HCT116 (cell line): Measurements from ENCODE around the gene VSNL1. TPM values are rescaled to one million over a fixed set of nuclear protein-coding genes. Genes with fewer than 3 reads are reported as not detected.

ENCODE experiments used
- ATAC-seq: fragments of 200-7000 bp; cut with Tn5 transposase; 2 replicates; pipeline ENCODE4 v1.9.1; 2020; ENCODE audit warnings: mild to moderate bottlenecking, moderate library complexity
- BruUV-seq: library from RNA; stranded (reverse); fragments of 400-500 nt; replicated peaks from 2 replicates; lab custom pipeline; 2021; lab: Mats Ljungman, UMichigan
- CTCF ChIA-PET: fragments of 300-600 bp; sonication (Branson Sonifier 250); formaldehyde crosslinking; loops from one replicate; lab custom pipeline; 2021; ENCODE audit warnings: antibody characterized with exemption; lab: Charles Lee
- POLR2A ChIA-PET: fragments of 300-600, 350-600 bp; sonication (Branson Sonifier 250); formaldehyde crosslinking; loops from one replicate; lab custom pipeline; 2021; ENCODE audit warnings: antibody characterized with exemption; lab: Charles Lee
- RAD21 ChIA-PET, 2 experiments: fragments of 300-600 bp; sonication (Branson Sonifier 250); formaldehyde crosslinking; loops; one replicate each; lab custom pipeline; 2023; ENCODE audit warnings: low total read pairs in 2 of 2; ENCODE audit not compliant: uncharacterized antibody in 2 of 2, unreplicated experiment in 2 of 2, low non-redundant PET in 1 of 2; lab: Charles Lee
- DNase-seq: peaks from one replicate; pipeline ENCODE4 v3.0.0-alpha.2; 2010; ENCODE audit warnings: low read depth, low spot score
- H2AFZ ChIP-seq: fragments of 200-600 bp; shearing (Covaris generic), sonication (generic); 2 replicates; pipeline ENCODE4 v1.6.1; 2017; ENCODE audit warnings: low read depth, mixed run types, mixed read lengths, antibody characterized with exemption, low read length; ENCODE audit not compliant: poor library complexity, severe bottlenecking
- H3K27ac ChIP-seq: 2 replicates; pipeline ENCODE4 v1.5.1; 2012; ENCODE audit warnings: low read depth, low read length
- H3K27me3 ChIP-seq: fragments of 200-600 bp; sonication (generic); 2 replicates; pipeline ENCODE4 v1.6.1; 2016; ENCODE audit warnings: mixed run types, low read length, mixed read lengths; ENCODE audit not compliant: insufficient read depth
- H3K36me3 ChIP-seq, 2 experiments: fragments of 200-500 bp in 1 of 2; fragments of 200-600 bp in 1 of 2; sonication (Bioruptor generic) in 1 of 2; sonication (generic) in 1 of 2; 2 replicates each; pipeline versions ENCODE4 v1.5.1 to v1.6.1; 2014 to 2016; ENCODE audit warnings: low read length in 2 of 2, inconsistent platforms in 1 of 2, mixed read lengths in 1 of 2, mixed run types in 1 of 2; ENCODE audit not compliant: insufficient read depth in 2 of 2, control insufficient read depth in 1 of 2
- H3K4me1 ChIP-seq, 2 experiments: fragments of 200-600 bp in 1 of 2; sonication (generic) in 1 of 2; 2 replicates each; pipeline versions ENCODE4 v1.5.1 to v1.6.1; 2012 to 2017; ENCODE audit warnings: low read length in 2 of 2, inconsistent platforms in 1 of 2, mild to moderate bottlenecking in 1 of 2, mixed read lengths in 1 of 2, mixed run types in 1 of 2, moderate library complexity in 1 of 2; ENCODE audit not compliant: insufficient read depth in 2 of 2, control insufficient read depth in 1 of 2
- H3K4me2 ChIP-seq: fragments of 200-600 bp; sonication (generic); 2 replicates; pipeline ENCODE4 v1.6.1; 2017; ENCODE audit warnings: mixed run types, low read length, mixed read lengths
- H3K4me3 ChIP-seq, 2 experiments: fragments of 200-600 bp in 1 of 2; sonication (generic) in 1 of 2; replicated peaks in 1 of 2; 2 replicates each; pipeline ENCODE4 v1.5.1; 2011 to 2016; ENCODE audit warnings: low read length in 2 of 2, control low read depth in 1 of 2, low read depth in 1 of 2, mild to moderate bottlenecking in 1 of 2, mixed read lengths in 1 of 2, mixed run types in 1 of 2
- H3K79me2 ChIP-seq: fragments of 200-600 bp; sonication (generic); 2 replicates; pipeline ENCODE4 v1.6.1; 2017; ENCODE audit warnings: mild to moderate bottlenecking, mixed run types, low read length, moderate library complexity, mixed read lengths; ENCODE audit not compliant: insufficient read depth
- H3K9ac ChIP-seq: fragments of 200-600 bp; sonication (generic); 2 replicates; pipeline ENCODE4 v1.6.1; 2016; ENCODE audit warnings: low read length, mixed read lengths
- H3K9me2 ChIP-seq: fragments of 200-600 bp; sonication (generic), shearing (Covaris generic); 2 replicates; pipeline ENCODE4 v1.6.1; 2017; ENCODE audit warnings: mixed run types, mild to moderate bottlenecking, moderate library complexity; ENCODE audit not compliant: insufficient read depth
- H3K9me3 ChIP-seq, 2 experiments: fragments of 200-500 bp in 1 of 2; fragments of 200-600 bp in 1 of 2; sonication (Bioruptor generic) in 1 of 2; sonication (generic) in 1 of 2; 2 replicates each; pipeline ENCODE4 v1.6.1; 2014 to 2017; ENCODE audit warnings: low read length in 2 of 2, mixed read lengths in 2 of 2, inconsistent platforms in 1 of 2, low read depth in 1 of 2, mild to moderate bottlenecking in 1 of 2, mixed run types in 1 of 2, moderate library complexity in 1 of 2; ENCODE audit not compliant: control insufficient read depth in 1 of 2, insufficient read depth in 1 of 2
- H4K20me1 ChIP-seq: fragments of 200-600 bp; sonication (generic), shearing (Covaris generic); 2 replicates; pipeline ENCODE4 v1.6.1; 2017; ENCODE audit warnings: mixed run types, mild to moderate bottlenecking, moderate library complexity; ENCODE audit not compliant: insufficient read depth
- CTCF ChIP-seq, 3 experiments: fragments of 200-600 bp in 1 of 3; sonication (generic) in 1 of 3; IDR thresholded peaks in 2 of 3; conservative IDR thresholded peaks in 1 of 3; 2 replicates each; pipeline ENCODE4 v1.5.1; 2012 to 2017; ENCODE audit warnings: low read depth in 2 of 3, low read length in 2 of 3, antibody characterized with exemption in 1 of 3, borderline replicate concordance in 1 of 3, control low read depth in 1 of 3, mild to moderate bottlenecking in 1 of 3, mixed read lengths in 1 of 3, mixed run types in 1 of 3, moderate library complexity in 1 of 3; ENCODE audit not compliant: insufficient read depth in 1 of 3
- ELF1 ChIP-seq: IDR thresholded peaks from 2 replicates; pipeline ENCODE4 v1.6.1; 2012; ENCODE audit warnings: low read depth, borderline replicate concordance
- EZH2 ChIP-seq: fragments of 200-600 bp; sonication (generic); IDR thresholded peaks from 2 replicates; pipeline ENCODE4 v1.6.1; 2017; ENCODE audit warnings: antibody characterized with exemption, mixed run types
- FOSL1 ChIP-seq: IDR thresholded peaks from 2 replicates; pipeline ENCODE4 v1.6.1; 2012; ENCODE audit warnings: low read depth
- JUND ChIP-seq: IDR thresholded peaks from 2 replicates; pipeline ENCODE4 v1.6.1; 2012
- MAX ChIP-seq: IDR thresholded peaks from 2 replicates; pipeline ENCODE4 v1.6.1; 2012
- POLR2A ChIP-seq: IDR thresholded peaks from 2 replicates; pipeline ENCODE4 v1.7.0; 2011; ENCODE audit warnings: borderline replicate concordance; ENCODE audit not compliant: insufficient read depth, insufficient read length; ENCODE audit errors: extremely low read depth
- POLR2AphosphoS5 ChIP-seq: IDR thresholded peaks from 2 replicates; pipeline ENCODE4 v1.6.1; 2011; ENCODE audit warnings: mild to moderate bottlenecking, low read depth, low read length, moderate library complexity
- RAD21 ChIP-seq: IDR thresholded peaks from 2 replicates; pipeline ENCODE4 v1.6.1; 2012; ENCODE audit warnings: low read depth, mild to moderate bottlenecking
- REST ChIP-seq: IDR thresholded peaks from 2 replicates; pipeline ENCODE4 v1.6.1; 2012; ENCODE audit warnings: low read depth
- SIN3A ChIP-seq: IDR thresholded peaks from 2 replicates; pipeline ENCODE4 v1.6.1; 2012; ENCODE audit warnings: low read depth
- SP1 ChIP-seq: IDR thresholded peaks from 2 replicates; pipeline ENCODE4 v1.6.1; 2012; ENCODE audit warnings: low read depth
- ZBTB33 ChIP-seq: IDR thresholded peaks from 2 replicates; pipeline ENCODE4 v1.6.1; 2011; ENCODE audit warnings: mild to moderate bottlenecking, low read length, moderate library complexity; ENCODE audit not compliant: insufficient replicate concordance; ENCODE audit errors: extremely low read depth
- ZFX ChIP-seq: fragments of 450-650 bp; IDR thresholded peaks from 2 replicates; pipeline ENCODE4 v1.6.1; 2017
- ZNF274 ChIP-seq: fragments of 200-500 bp; sonication (Bioruptor generic); IDR thresholded peaks from 2 replicates; pipeline ENCODE4 v1.6.1; 2014; ENCODE audit warnings: mild to moderate bottlenecking, low read depth, low read length, inconsistent platforms
- intact Hi-C: fragments of 100-400 bp; cut with micrococcal nuclease; formaldehyde crosslinking; loops from 2 replicates; pipeline ENCODE4 v1.10.0; 2022
- total RNA-seq: library from RNA; stranded (reverse); gene quantifications from one replicate; pipeline ENCODE4 v1.2.1, GENCODE V29; 2021; ENCODE audit not compliant: unreplicated experiment

VSNL1 gene
- total RNA-seq, 1 experiment from 2014 or later, result 4.6 TPM

GRCh38 chr2:17558053-17558452, 17.6 kb downstream of the VSNL1 start:
- no peak for TF ChIP-seq POLR2AphosphoS5
- no peak for TF ChIP-seq FOSL1
- no peak for TF ChIP-seq REST
- no peak for TF ChIP-seq ELF1
- no peak for TF ChIP-seq POLR2A
- no peak for TF ChIP-seq MAX
- TF ChIP-seq RAD21, result no peak
- no peak for TF ChIP-seq SIN3A
- TF ChIP-seq EZH2, result no peak
- no peak for TF ChIP-seq JUND
- no peak for TF ChIP-seq ZBTB33
- TF ChIP-seq SP1, result no peak
- TF ChIP-seq CTCF (IDR thresholded peaks at IDR 0.05 in 2 of 3, conservative IDR thresholded peaks at IDR 0.05 in 1 of 3; ENCODE audit: borderline replicate concordance in 1 of 3, insufficient read depth in 1 of 3, low read depth in 2 of 3, low read length in 2 of 3), result no peak
- no peak for TF ChIP-seq ZNF274
- no peak for TF ChIP-seq ZFX
- TF ChIP-seq, all 23 proteins: peak for 0
- H3K9me3 ChIP-seq, result no peaks in the 10 kb centered on the region
- H3K4me1 ChIP-seq, result no peaks in the 10 kb centered on the region; a peak in 1 of 4 replicates
- no peaks in the 10 kb centered on the region for H3K79me2 ChIP-seq
- no peak for ATAC-seq
- BruUV-seq, result no TSS peak
- RAD21 ChIA-PET, result no interaction called here
- no peak overlapping the region for H3K9ac ChIP-seq
- POLR2A ChIA-PET, result interaction anchor here (1.6 to 2.0 kb wide), 2 partner anchors 13 to 18 kb away, joined by 4 to 7 read pairs; partner anchors contain the start of gene VSNL1
- H3K9me2 ChIP-seq, result no peaks in the 10 kb centered on the region
- H3K36me3 ChIP-seq, result no peaks in the 10 kb centered on the region
- H3K27ac ChIP-seq, result no peak overlapping the region
- no peak overlapping the region for H3K4me2 ChIP-seq
- no peak overlapping the region for H3K4me3 ChIP-seq
- intact Hi-C loops, result no loop called here
- no peaks in the 10 kb centered on the region for H3K27me3 ChIP-seq
- CTCF ChIA-PET, result no interaction called here
- no peak overlapping the region for H2AFZ ChIP-seq
- no peak for DNase-seq
- no peaks in the 10 kb centered on the region for H4K20me1 ChIP-seq
